ENCODE measurements around the gene DYNLT1. TPM values are rescaled to one million over a fixed set of nuclear protein-coding genes. Genes with fewer than 3 reads are reported as not detected.

Gene DYNLT1
- total and polyA plus RNA-seq, 2 of the 4 experiments (the other 2 are of a cell fraction) = 235 to 349 TPM

DNA sequence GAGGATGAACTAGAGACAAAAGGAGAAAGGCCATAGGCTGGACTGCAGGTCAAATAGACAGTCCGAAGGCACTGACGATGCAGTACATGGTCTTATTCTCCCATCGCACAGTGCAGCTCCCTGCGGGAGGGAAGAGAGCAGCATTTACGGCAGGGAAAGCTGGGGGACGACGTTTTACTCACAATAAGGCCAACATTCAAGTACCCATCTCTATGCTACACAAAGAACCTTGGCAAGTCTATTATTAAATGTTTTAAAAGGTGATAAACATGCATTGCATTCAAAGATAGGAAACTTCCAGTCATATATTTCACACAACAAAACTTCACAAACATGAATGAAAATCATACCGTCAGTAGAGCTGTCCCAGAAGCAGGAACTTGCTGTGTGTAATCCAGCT, 7.8 kb downstream of the DYNLT1 start:
- H3K9me3 ChIP-seq (ENCODE audit: control insufficient read depth, insufficient read depth, low read length) = no peaks in the 10 kb centered on the region
- H3K4ac ChIP-seq (ENCODE audit: low read depth, low read length) = no peak overlapping the region
- in situ Hi-C loops (cut with MboI; ENCODE audit: low sequenced_read_pairs) = loop anchor here (25.0 kb wide), 1 partner anchor 1076 kb away; no protein-coding TSS in a partner anchor
- no peak overlapping the region for H2AFZ ChIP-seq (replicated peaks; ENCODE audit: low read length, poor library complexity)
- H3K56ac ChIP-seq (ENCODE audit: extremely low read depth, insufficient read depth, low read length) = no peak overlapping the region
- peaks cover 32% of the 10 kb centered on the region for H3K36me3 ChIP-seq (ENCODE audit: control insufficient read depth, insufficient read depth, low read length)
- H2AK5ac ChIP-seq (ENCODE audit: low read depth, low read length) = no peak overlapping the region
- no peak overlapping the region for H3K4me3 ChIP-seq (ENCODE audit: insufficient read depth, low read depth, low read length)
- H4K20me1 ChIP-seq (ENCODE audit: insufficient read depth, low read length) = peaks cover 27% of the 10 kb centered on the region
- dilution Hi-C loops (cut with HindIII; ENCODE audit: low sequenced_read_pairs, unreplicated experiment) = no loop called here
- no peak overlapping the region for H3K23ac ChIP-seq (ENCODE audit: low read depth, low read length)
- H2BK120ac ChIP-seq (ENCODE audit: low read depth, low read length) = no peak overlapping the region
- 100% methylated on average over 4 of the region's 8 CpGs; no CpG with 5 or more reads in 1 of the 2 experiments for WGBS, 2 experiments (ENCODE audit: extremely low coverage in 2 of 2, insufficient read length in 1 of 2)
- H3K79me1 ChIP-seq (ENCODE audit: low read depth in 1 of 2, low read length in 2 of 2) = peaks cover 26 to 61% of the 10 kb centered on the region in 2 experiments
- DNase-seq (no peak), ATAC-seq (ENCODE audit: low read depth) (no peak)
- no peak overlapping the region for H2BK5ac ChIP-seq (ENCODE audit: low read depth, low read length, poor library complexity, severe bottlenecking)
- H3K4me1 ChIP-seq (ENCODE audit: control insufficient read depth, insufficient read depth, low read length) = peaks cover 15% of the 10 kb centered on the region
- H4K5ac ChIP-seq (ENCODE audit: low read depth, low read length) = no peak overlapping the region
- H3K14ac ChIP-seq (replicated peaks; ENCODE audit: low read depth, low read length) = no peak overlapping the region
- no peak overlapping the region for H4K8ac ChIP-seq (ENCODE audit: low read depth in 2 of 2, low read length in 2 of 2)
- H2BK20ac ChIP-seq (ENCODE audit: low read depth, low read length) = no peak overlapping the region
- H3K27me3 ChIP-seq (ENCODE audit: control insufficient read depth, insufficient read depth, low read length) = no peaks in the 10 kb centered on the region
- no peak overlapping the region for H2BK15ac ChIP-seq (ENCODE audit: low read depth, low read length)
- no peak overlapping the region for H3K18ac ChIP-seq (ENCODE audit: low read depth, low read length)
- no peak overlapping the region for H3K27ac ChIP-seq (ENCODE audit: insufficient read depth, low read length)
- no TSS peak for BruUV-seq (replicated peaks)
- H3K4me2 ChIP-seq (ENCODE audit: low read depth, low read length) = no peak overlapping the region
- H2AK9ac ChIP-seq (replicated peaks; ENCODE audit: low read depth, low read length, poor library complexity) = no peak overlapping the region
- peaks cover 21% of the 10 kb centered on the region for H3K9me1 ChIP-seq (ENCODE audit: insufficient read depth, low read length)
- intact Hi-C loops (cut with micrococcal nuclease) = no loop called here
- CTCF ChIA-PET = no interaction called here
- no peak overlapping the region for H3K9ac ChIP-seq (ENCODE audit: low read depth, low read length)
- no peak overlapping the region for H4K91ac ChIP-seq (ENCODE audit: insufficient read depth, low read depth, low read length)
- POLR2A ChIA-PET (ENCODE audit: unreplicated experiment) = no interaction called here
- TF ChIP-seq CEBPB (IDR thresholded peaks at IDR 0.05; ENCODE audit: low read depth, low read length) (no peak), NFE2L2 (IDR thresholded peaks at IDR 0.05; ENCODE audit: low read depth, low read length) (no peak), FOS (IDR thresholded peaks at IDR 0.05; ENCODE audit: low read depth, low read length) (no peak), BHLHE40 (IDR thresholded peaks at IDR 0.05; ENCODE audit: low read depth, low read length) (no peak), CTCF (conservative IDR thresholded peaks at IDR 0.05; ENCODE audit: low read depth, low read length) (no peak), ELK1 (IDR thresholded peaks at IDR 0.05; ENCODE audit: borderline replicate concordance, low read depth, low read length) (no peak), SMC3 (IDR thresholded peaks at IDR 0.05; ENCODE audit: low read depth, low read length) (no peak), MAZ (IDR thresholded peaks at IDR 0.05; ENCODE audit: borderline replicate concordance, low read depth, low read length) (no peak), MAFK (IDR thresholded peaks at IDR 0.05; ENCODE audit: low read depth, low read length) (no peak), MXI1 (IDR thresholded peaks at IDR 0.05; ENCODE audit: borderline replicate concordance, low read depth, low read length) (no peak), RCOR1 (IDR thresholded peaks at IDR 0.05; ENCODE audit: insufficient replicate concordance, low read length) (no peak), RAD21 (IDR thresholded peaks at IDR 0.05; ENCODE audit: low read length) (no peak), RFX5 (IDR thresholded peaks at IDR 0.05; ENCODE audit: low read depth, low read length) (no peak), CHD1 (IDR thresholded peaks at IDR 0.05; ENCODE audit: low read depth, low read length) (no peak)
- TF ChIP-seq, protein P1, sequence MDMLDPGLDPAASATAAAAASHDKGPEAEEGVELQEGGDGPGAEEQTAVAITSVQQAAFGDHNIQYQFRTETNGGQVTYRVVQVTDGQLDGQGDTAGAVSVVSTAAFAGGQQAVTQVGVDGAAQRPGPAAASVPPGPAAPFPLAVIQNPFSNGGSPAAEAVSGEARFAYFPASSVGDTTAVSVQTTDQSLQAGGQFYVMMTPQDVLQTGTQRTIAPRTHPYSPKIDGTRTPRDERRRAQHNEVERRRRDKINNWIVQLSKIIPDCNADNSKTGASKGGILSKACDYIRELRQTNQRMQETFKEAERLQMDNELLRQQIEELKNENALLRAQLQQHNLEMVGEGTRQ (IDR thresholded peaks at IDR 0.05; ENCODE audit: low read depth, low read length) = no peak

Measured in IMR-90 (cell line).